OCI-LY1 (cell line): ENCODE results near the gene AQP7.
"Not testable (repeated sequence)": the region's sequence is repeated elsewhere in the genome, so short reads cannot be mapped to it uniquely, and the experiment has no call there.

Experiments
- EZH2 ChIP-seq: fragments of 200-600 bp; sonication (generic), shearing (Covaris generic); IDR thresholded peaks from 2 replicates; pipeline ENCODE4 v1.8.0; 2017; ENCODE audit warnings: borderline replicate concordance, mixed run types, mild to moderate bottlenecking, antibody characterized with exemption, low read length, moderate library complexity, mixed read lengths
- TF ChIP-seq, protein P1 (sequence below): fragments of 200-600 bp; sonication (generic), shearing (Covaris generic); IDR thresholded peaks from 2 replicates; pipeline ENCODE4 v1.5.1; 2017; ENCODE audit warnings: mild to moderate bottlenecking, antibody characterized with exemption, low read length, moderate library complexity, mixed read lengths

DNA sequence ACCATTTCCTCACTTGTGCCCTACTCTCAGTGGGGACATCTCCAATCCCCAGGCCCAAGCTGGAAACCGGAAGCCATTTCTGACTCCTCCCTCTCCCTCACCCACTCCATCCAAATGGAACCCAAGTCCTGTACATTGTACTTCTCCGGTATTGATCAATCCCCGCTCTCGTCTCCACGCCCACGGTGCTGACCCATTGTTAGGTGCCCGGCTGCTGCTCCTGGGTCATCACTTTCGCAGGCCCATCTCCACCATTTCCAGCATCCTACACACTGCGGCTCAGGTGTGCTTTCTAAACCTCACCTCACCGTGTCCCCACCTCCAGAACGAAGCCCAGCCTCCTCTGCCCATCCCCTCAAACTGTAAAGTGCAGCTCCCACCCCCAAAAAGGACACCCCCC lies 19.0 kb downstream of the AQP7 start:
- TF ChIP-seq, protein P1, sequence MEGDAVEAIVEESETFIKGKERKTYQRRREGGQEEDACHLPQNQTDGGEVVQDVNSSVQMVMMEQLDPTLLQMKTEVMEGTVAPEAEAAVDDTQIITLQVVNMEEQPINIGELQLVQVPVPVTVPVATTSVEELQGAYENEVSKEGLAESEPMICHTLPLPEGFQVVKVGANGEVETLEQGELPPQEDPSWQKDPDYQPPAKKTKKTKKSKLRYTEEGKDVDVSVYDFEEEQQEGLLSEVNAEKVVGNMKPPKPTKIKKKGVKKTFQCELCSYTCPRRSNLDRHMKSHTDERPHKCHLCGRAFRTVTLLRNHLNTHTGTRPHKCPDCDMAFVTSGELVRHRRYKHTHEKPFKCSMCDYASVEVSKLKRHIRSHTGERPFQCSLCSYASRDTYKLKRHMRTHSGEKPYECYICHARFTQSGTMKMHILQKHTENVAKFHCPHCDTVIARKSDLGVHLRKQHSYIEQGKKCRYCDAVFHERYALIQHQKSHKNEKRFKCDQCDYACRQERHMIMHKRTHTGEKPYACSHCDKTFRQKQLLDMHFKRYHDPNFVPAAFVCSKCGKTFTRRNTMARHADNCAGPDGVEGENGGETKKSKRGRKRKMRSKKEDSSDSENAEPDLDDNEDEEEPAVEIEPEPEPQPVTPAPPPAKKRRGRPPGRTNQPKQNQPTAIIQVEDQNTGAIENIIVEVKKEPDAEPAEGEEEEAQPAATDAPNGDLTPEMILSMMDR: not testable (repeated sequence)
- TF ChIP-seq EZH2: not testable (repeated sequence)
